ENCODE results near the gene SEC16A. TPM values are rescaled to one million over a fixed set of nuclear protein-coding genes. Genes with fewer than 3 reads are reported as not detected.

SEC16A gene
- total and polyA plus RNA-seq, 11 donors = 20.9 to 53.3 (median 29.9) TPM

DNA sequence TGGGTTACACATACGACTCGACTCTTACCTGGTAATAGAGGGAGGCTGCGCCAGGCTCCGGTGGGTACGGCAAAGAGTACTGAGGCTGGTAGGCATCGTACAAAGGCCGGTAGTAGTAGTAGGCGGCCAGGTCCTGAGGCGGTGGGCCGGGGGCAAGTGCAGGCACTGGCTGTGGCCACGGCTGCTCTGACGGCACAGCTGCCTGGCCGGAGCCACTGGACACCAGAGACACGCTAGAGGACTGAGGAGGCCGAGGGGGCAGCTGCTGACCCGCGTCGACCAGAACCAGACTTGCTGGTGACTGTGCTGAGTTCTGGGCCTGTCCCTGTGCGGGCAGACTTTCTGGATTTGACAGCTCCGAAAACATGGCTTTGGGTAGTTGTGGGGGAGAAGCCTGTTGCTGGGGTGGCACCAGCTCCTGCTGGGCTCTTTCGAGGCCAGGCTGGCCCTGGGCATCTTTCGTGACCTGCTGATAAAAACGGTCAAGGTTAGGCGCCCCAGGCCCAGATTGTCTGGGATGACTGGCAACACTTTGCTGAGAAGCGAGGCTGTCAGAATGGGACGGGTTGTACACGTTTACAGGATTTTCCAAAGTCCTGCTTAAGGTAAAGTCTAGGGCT, 8.7 kb downstream of the SEC16A start:
- H3K27ac ChIP-seq = no peak overlapping the region
- H3K27me3 ChIP-seq = no peaks in the 10 kb centered on the region
- WGBS, 4 donors = 93 to 97% (median 95%) methylated on average over 17 to 27 of the region's 27 CpGs
- H3K4me3 ChIP-seq = no peak overlapping the region
- DNase-seq (no peak), ATAC-seq (no peak)
- H3K9me3 ChIP-seq = no peaks in the 10 kb centered on the region
- H3K36me3 ChIP-seq = peaks cover 2 to 100% (median 94%) of the 10 kb centered on the region in 9 donors
- peaks cover 0 to 3% (median 0%) of the 10 kb centered on the region in 12 donors for H3K4me1 ChIP-seq
- intact Hi-C loops (cut with DNase I) = no loop called here
- TF ChIP-seq, protein P1, sequence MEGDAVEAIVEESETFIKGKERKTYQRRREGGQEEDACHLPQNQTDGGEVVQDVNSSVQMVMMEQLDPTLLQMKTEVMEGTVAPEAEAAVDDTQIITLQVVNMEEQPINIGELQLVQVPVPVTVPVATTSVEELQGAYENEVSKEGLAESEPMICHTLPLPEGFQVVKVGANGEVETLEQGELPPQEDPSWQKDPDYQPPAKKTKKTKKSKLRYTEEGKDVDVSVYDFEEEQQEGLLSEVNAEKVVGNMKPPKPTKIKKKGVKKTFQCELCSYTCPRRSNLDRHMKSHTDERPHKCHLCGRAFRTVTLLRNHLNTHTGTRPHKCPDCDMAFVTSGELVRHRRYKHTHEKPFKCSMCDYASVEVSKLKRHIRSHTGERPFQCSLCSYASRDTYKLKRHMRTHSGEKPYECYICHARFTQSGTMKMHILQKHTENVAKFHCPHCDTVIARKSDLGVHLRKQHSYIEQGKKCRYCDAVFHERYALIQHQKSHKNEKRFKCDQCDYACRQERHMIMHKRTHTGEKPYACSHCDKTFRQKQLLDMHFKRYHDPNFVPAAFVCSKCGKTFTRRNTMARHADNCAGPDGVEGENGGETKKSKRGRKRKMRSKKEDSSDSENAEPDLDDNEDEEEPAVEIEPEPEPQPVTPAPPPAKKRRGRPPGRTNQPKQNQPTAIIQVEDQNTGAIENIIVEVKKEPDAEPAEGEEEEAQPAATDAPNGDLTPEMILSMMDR (IDR thresholded peaks at IDR 0.05) = no peak
- no peak for TF ChIP-seq POLR2A (IDR thresholded peaks at IDR 0.05)

DNA sequence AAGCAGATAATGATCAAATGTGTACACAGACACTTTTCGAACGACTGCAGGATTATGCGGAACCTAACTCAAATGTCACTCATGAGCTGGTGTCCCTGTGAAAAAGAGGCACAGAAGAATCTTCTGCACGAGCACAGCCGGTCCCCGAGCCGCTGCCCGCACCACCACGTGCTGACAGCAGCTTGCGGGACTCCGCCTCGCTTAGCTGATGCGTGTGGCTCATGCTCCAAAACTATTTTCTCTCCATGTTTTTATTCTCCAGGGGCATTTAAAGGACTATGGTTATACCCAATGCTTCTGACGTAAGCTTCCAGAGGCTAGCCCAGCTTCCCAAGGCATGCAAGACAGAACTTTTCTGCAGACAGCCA, 9.5 kb downstream of the SEC16A start:
- intact Hi-C loops (cut with DNase I) = no loop called here
- H3K4me1 ChIP-seq = no peaks in the 10 kb centered on the region
- no peak overlapping the region for H3K27ac ChIP-seq

DNA sequence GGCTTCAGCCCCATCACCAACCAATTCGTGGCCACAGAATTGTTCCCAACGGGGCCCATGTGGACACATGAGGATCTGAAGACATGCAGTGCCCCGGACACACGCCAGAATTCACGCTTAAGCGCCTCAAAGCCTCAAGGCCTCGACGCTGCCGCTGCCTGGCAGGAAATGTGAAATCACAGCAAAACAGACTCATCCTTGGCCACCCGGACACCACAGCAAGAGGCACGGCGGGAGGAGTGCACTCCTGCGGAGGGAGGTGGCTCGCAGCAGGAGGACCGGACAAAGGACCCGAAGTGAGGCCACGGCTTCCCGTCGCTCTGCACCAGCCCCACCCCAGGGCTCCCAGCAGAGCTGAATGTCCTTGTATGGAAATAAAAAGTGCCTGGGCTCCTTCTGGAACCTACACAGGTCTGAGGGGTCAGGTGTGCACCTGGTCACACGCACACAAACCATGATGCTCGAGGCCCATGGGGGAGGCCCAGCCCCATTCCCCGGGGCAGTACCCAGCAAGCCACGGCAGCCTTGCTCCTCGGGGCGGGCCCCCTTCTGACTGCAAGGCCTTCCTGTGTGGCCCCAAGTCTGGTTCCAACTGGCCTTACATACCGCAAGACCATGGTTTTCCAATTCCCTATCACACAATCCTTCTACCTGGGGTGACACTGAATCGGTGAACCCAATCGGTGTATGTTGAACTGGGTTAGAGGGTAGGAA, 10.0 kb downstream of the SEC16A start:
- peaks cover 2 to 100% (median 98%) of the 10 kb centered on the region in 9 donors for H3K36me3 ChIP-seq
- no peak overlapping the region for H3K27ac ChIP-seq
- 90 to 93% (median 90%) methylated on average over 23 to 28 of the region's 28 CpGs for WGBS, 4 donors
- H3K4me1 ChIP-seq = no peaks in the 10 kb centered on the region
- TF ChIP-seq, protein P1 (IDR thresholded peaks at IDR 0.05) = no peak
- no peak for TF ChIP-seq POLR2A (IDR thresholded peaks at IDR 0.05)
- no peak for DNase-seq
- no peaks in the 10 kb centered on the region for H3K9me3 ChIP-seq
- no peak overlapping the region for H3K4me3 ChIP-seq
- H3K27me3 ChIP-seq = no peaks in the 10 kb centered on the region
- intact Hi-C loops (cut with DNase I) = no loop called here
- ATAC-seq = no peak

More for the DNA sequence above, 9.5 kb downstream of the SEC16A start:
- Histone ChIP-seq H3K9me3 (no peaks in the 10 kb centered on the region), H3K36me3 (peaks cover 2 to 100% (median 96%) of the 10 kb centered on the region in 9 donors), H3K4me3 (no peak overlapping the region), H3K27me3 (no peaks in the 10 kb centered on the region)
- DNase-seq = no peak
- WGBS, 4 donors = 85 to 90% (median 90%) methylated on average over 14 of the region's 14 CpGs
- no peak for ATAC-seq
- TF ChIP-seq, protein P1 (IDR thresholded peaks at IDR 0.05) = no peak
- no peak for TF ChIP-seq POLR2A (IDR thresholded peaks at IDR 0.05)

DNA sequence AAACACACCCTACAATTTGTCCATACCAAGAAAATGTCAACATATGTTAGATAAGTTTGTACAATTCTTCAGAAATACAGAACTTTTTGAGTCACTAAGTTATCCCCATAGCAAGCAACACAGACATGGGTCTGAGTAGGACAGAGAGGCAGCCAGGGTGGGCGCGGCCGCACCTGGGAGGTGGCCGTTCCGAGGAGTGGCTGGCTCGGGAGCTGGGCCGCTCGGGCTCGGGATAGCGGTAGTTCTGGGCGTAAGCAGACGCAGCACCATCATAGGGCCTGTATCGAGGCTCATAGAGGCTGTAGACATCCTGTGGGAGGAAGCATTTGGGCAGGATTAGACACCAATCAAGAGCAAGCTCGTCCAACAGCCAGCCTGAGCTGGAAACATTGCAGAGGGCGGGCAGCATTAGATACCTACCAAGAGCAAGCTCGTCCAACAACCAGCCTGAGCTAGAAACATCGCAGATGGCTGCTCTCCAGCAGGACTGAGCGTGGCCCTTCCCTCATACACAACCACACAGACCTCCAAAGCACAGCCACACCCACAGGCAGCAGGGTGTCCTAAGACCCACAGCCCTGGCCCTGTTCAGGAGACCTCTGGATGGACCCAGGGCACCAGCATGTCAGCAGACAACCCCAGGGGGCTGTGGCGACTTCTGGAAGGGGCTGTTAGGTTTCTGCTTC, 10.9 kb downstream of the SEC16A start:
- DNase-seq (no peak), ATAC-seq (no peak)
- Histone ChIP-seq H3K4me3 (no peak overlapping the region), H3K4me1 (no peaks in the 10 kb centered on the region), H3K27me3 (no peaks in the 10 kb centered on the region), H3K9me3 (no peaks in the 10 kb centered on the region), H3K27ac (no peak overlapping the region), H3K36me3 (peaks cover 3 to 100% (median 98%) of the 10 kb centered on the region in 9 donors)
- intact Hi-C loops (cut with DNase I) = no loop called here
- WGBS, 4 donors = 93 to 97% (median 94%) methylated on average over 19 of the region's 19 CpGs
- no peak for TF ChIP-seq POLR2A (IDR thresholded peaks at IDR 0.05)
- TF ChIP-seq, protein P1 (IDR thresholded peaks at IDR 0.05) = no peak
